Activated naive CD8-positive, alpha-beta T cell treated with anti-CD3 and anti-CD28 coated beads for 36 hours (primary cell): Measurements from ENCODE around the gene NR1H4. TPM values are rescaled to one million over a fixed set of nuclear protein-coding genes. Genes with fewer than 3 reads are reported as not detected.
"Not testable (repeated sequence)": the region's sequence is repeated elsewhere in the genome, so short reads cannot be mapped to it uniquely, and the experiment has no call there.

Experiments
- DNase-seq: peaks from one replicate; pipeline ENCODE4 v3.0.0; 2021
- H3K27ac Mint-ChIP-seq: one replicate; pipeline ENCODE4 v1.8.0; 2022; ENCODE audit warnings: mild to moderate bottlenecking, moderate library complexity, mixed read lengths
- H3K27me3 Mint-ChIP-seq: one replicate; pipeline ENCODE4 v1.8.0; 2022; ENCODE audit warnings: mild to moderate bottlenecking, mixed read lengths
- H3K36me3 Mint-ChIP-seq: one replicate; pipeline ENCODE4 v1.8.0; 2021; ENCODE audit warnings: mild to moderate bottlenecking, mixed read lengths
- H3K4me1 Mint-ChIP-seq: one replicate; pipeline ENCODE4 v1.8.0; 2021; ENCODE audit warnings: mixed read lengths
- H3K4me3 Mint-ChIP-seq: one replicate; pipeline ENCODE4 v1.8.0; 2022; ENCODE audit warnings: mild to moderate bottlenecking, moderate library complexity, mixed read lengths
- H3K9me3 Mint-ChIP-seq: one replicate; pipeline ENCODE4 v1.8.0; 2022; ENCODE audit warnings: mixed read lengths
- total RNA-seq, 2 experiments: library from RNA; stranded (reverse); gene quantifications; one replicate each; pipeline ENCODE4 v1.2.3, GENCODE V29; 2021

Gene NR1H4
- total RNA-seq, 2 experiments from 2014 or later: not detected

- Mint-ChIP-seq H3K4me3 (no peak overlapping the region), H3K9me3 (no peaks in the 10 kb centered on the region), H3K27ac (no peak overlapping the region), H3K36me3 (no peaks in the 10 kb centered on the region), H3K4me1 (no peaks in the 10 kb centered on the region), H3K27me3 (peaks cover 2% of the 10 kb centered on the region)
- no peak for DNase-seq
Observed at GRCh38 chr12:100520048-100520769, 46.5 kb downstream of the NR1H4 start.

GRCh38 chr12:100521958-100522357 lies 48.3 kb downstream of the NR1H4 start:
- Mint-ChIP-seq H3K4me1 (no peaks in the 10 kb centered on the region), H3K4me3 (no peak overlapping the region)

GRCh38 chr12:100528034-100528433 lies 54.4 kb downstream of the NR1H4 start:
- Mint-ChIP-seq H3K27ac (no peak overlapping the region), H3K36me3 (no peaks in the 10 kb centered on the region), H3K4me1 (no peaks in the 10 kb centered on the region), H3K4me3 (no peak overlapping the region), H3K27me3 (peaks cover 3% of the 10 kb centered on the region), H3K9me3 (no peaks in the 10 kb centered on the region)
- DNase-seq: no peak

More at GRCh38 chr12:100521958-100522357, 48.3 kb downstream of the NR1H4 start:
- Mint-ChIP-seq H3K27me3 (peaks cover 3% of the 10 kb centered on the region), H3K36me3 (no peaks in the 10 kb centered on the region), H3K9me3 (no peaks in the 10 kb centered on the region), H3K27ac (no peak overlapping the region)
- DNase-seq: no peak

- Mint-ChIP-seq H3K9me3 (no peaks in the 10 kb centered on the region), H3K27ac (no peak overlapping the region), H3K4me1 (no peaks in the 10 kb centered on the region), H3K36me3 (no peaks in the 10 kb centered on the region), H3K27me3 (peaks cover 3% of the 10 kb centered on the region), H3K4me3 (no peak overlapping the region)
- DNase-seq: no peak
Observed at GRCh38 chr12:100528471-100529127, 54.9 kb downstream of the NR1H4 start.

GRCh38 chr12:100529756-100530350 lies 56.2 kb downstream of the NR1H4 start:
- peaks cover 3% of the 10 kb centered on the region for H3K27me3 Mint-ChIP-seq
- H3K9me3 Mint-ChIP-seq: no peaks in the 10 kb centered on the region
- H3K4me1 Mint-ChIP-seq: no peaks in the 10 kb centered on the region
- no peaks in the 10 kb centered on the region for H3K36me3 Mint-ChIP-seq
- no peak overlapping the region for H3K4me3 Mint-ChIP-seq
- no peak for DNase-seq
- H3K27ac Mint-ChIP-seq: no peak overlapping the region

- H3K4me1 Mint-ChIP-seq: no peaks in the 10 kb centered on the region
- no peak for DNase-seq
- H3K27me3 Mint-ChIP-seq: peaks cover 7% of the 10 kb centered on the region
- no peaks in the 10 kb centered on the region for H3K36me3 Mint-ChIP-seq
- no peak overlapping the region for H3K4me3 Mint-ChIP-seq
- H3K27ac Mint-ChIP-seq: no peak overlapping the region
- H3K9me3 Mint-ChIP-seq: no peaks in the 10 kb centered on the region
Observed at GRCh38 chr12:100533376-100533775, 59.7 kb downstream of the NR1H4 start.

GRCh38 chr12:100534625-100535227 lies 61.1 kb downstream of the NR1H4 start:
- Mint-ChIP-seq H3K27me3 (peaks cover 7% of the 10 kb centered on the region), H3K27ac (no peak overlapping the region), H3K4me3 (no peak overlapping the region), H3K4me1 (no peaks in the 10 kb centered on the region), H3K36me3 (no peaks in the 10 kb centered on the region), H3K9me3 (no peaks in the 10 kb centered on the region)
- no peak for DNase-seq

GRCh38 chr12:100539202-100539601 lies 65.5 kb downstream of the NR1H4 start:
- DNase-seq: peak; percentile 1
- Mint-ChIP-seq H3K4me1 (no peaks in the 10 kb centered on the region), H3K4me3 (no peak overlapping the region), H3K36me3 (no peaks in the 10 kb centered on the region), H3K9me3 (no peaks in the 10 kb centered on the region), H3K27ac (no peak overlapping the region), H3K27me3 (peaks cover 7% of the 10 kb centered on the region)

- no peaks in the 10 kb centered on the region for H3K27me3 Mint-ChIP-seq
- no peak overlapping the region for H3K4me3 Mint-ChIP-seq
- no peaks in the 10 kb centered on the region for H3K4me1 Mint-ChIP-seq
- H3K27ac Mint-ChIP-seq: no peak overlapping the region
- no peak for DNase-seq
- no peaks in the 10 kb centered on the region for H3K9me3 Mint-ChIP-seq
- no peaks in the 10 kb centered on the region for H3K36me3 Mint-ChIP-seq
Observed at GRCh38 chr12:100544165-100544564, 70.5 kb downstream of the NR1H4 start.

- Mint-ChIP-seq H3K9me3 (no peaks in the 10 kb centered on the region), H3K4me3 (no peak overlapping the region), H3K36me3 (no peaks in the 10 kb centered on the region), H3K4me1 (no peaks in the 10 kb centered on the region), H3K27ac (no peak overlapping the region), H3K27me3 (no peaks in the 10 kb centered on the region)
- DNase-seq: no peak
Observed at GRCh38 chr12:100545092-100545491, 71.4 kb downstream of the NR1H4 start.

GRCh38 chr12:100553936-100554335 lies 80.3 kb downstream of the NR1H4 start:
- H3K27me3 Mint-ChIP-seq: peaks cover 5% of the 10 kb centered on the region
- no peaks in the 10 kb centered on the region for H3K36me3 Mint-ChIP-seq
- no peaks in the 10 kb centered on the region for H3K9me3 Mint-ChIP-seq
- DNase-seq: no peak
- H3K27ac Mint-ChIP-seq: no peak overlapping the region
- H3K4me3 Mint-ChIP-seq: no peak overlapping the region
- no peaks in the 10 kb centered on the region for H3K4me1 Mint-ChIP-seq

- H3K4me3 Mint-ChIP-seq: no peak overlapping the region
- H3K9me3 Mint-ChIP-seq: no peaks in the 10 kb centered on the region
- no peak overlapping the region for H3K27ac Mint-ChIP-seq
- H3K36me3 Mint-ChIP-seq: no peaks in the 10 kb centered on the region
- no peaks in the 10 kb centered on the region for H3K4me1 Mint-ChIP-seq
- no peak for DNase-seq
- peaks cover 6% of the 10 kb centered on the region for H3K27me3 Mint-ChIP-seq
Observed at GRCh38 chr12:100554608-100555077, 81.0 kb downstream of the NR1H4 start.

- Mint-ChIP-seq H3K27ac (no peak overlapping the region), H3K4me3 (no peak overlapping the region), H3K4me1 (no peaks in the 10 kb centered on the region), H3K27me3 (peaks cover 6% of the 10 kb centered on the region), H3K36me3 (no peaks in the 10 kb centered on the region), H3K9me3 (no peaks in the 10 kb centered on the region)
- DNase-seq: no peak
Observed at GRCh38 chr12:100555722-100556121, 82.1 kb downstream of the NR1H4 start.

- Mint-ChIP-seq H3K27me3 (peaks cover 6% of the 10 kb centered on the region), H3K27ac (no peak overlapping the region), H3K36me3 (no peaks in the 10 kb centered on the region), H3K9me3 (no peaks in the 10 kb centered on the region), H3K4me3 (no peak overlapping the region), H3K4me1 (no peaks in the 10 kb centered on the region)
- no peak for DNase-seq
Observed at GRCh38 chr12:100557357-100557756, 83.7 kb downstream of the NR1H4 start.

GRCh38 chr12:100559261-100559660 lies 85.6 kb downstream of the NR1H4 start:
- not testable (repeated sequence) for H3K27ac Mint-ChIP-seq, H3K4me1 Mint-ChIP-seq, H3K27me3 Mint-ChIP-seq, H3K4me3 Mint-ChIP-seq, H3K36me3 Mint-ChIP-seq, DNase-seq, H3K9me3 Mint-ChIP-seq
